Breast epithelium (tissue), 4 donors: ENCODE data around the gene NINJ2. TPM values are rescaled to one million over a fixed set of nuclear protein-coding genes. Genes with fewer than 3 reads are reported as not detected.

Source experiments
- DNase-seq, 2 donors: peaks; one replicate each; pipeline ENCODE4 v3.0.0-alpha.2; 2019; ENCODE audit warnings: low spot score in 2 of 2
- H3K27ac ChIP-seq, 2 donors: fragments of 200-600 bp; sonication (generic) in 1 of 2; one replicate each; pipeline ENCODE4 v1.5.1; 2016 to 2019; ENCODE audit warnings: mild to moderate bottlenecking in 1 of 2
- H3K27me3 ChIP-seq, 2 donors: fragments of 200-600 bp; sonication (generic) in 1 of 2; one replicate each; pipeline versions ENCODE4 v1.5.1 to v1.6.0; 2017 to 2019; ENCODE audit warnings: control low read depth in 1 of 2, mild to moderate bottlenecking in 1 of 2
- H3K36me3 ChIP-seq: fragments of 200-600 bp; one replicate; pipeline ENCODE4 v1.5.1; 2019
- H3K4me1 ChIP-seq, 2 donors: fragments of 200-600 bp; sonication (generic); one replicate each; pipeline ENCODE4 v1.5.1; 2016 to 2019; ENCODE audit warnings: control low read depth in 1 of 2
- H3K4me3 ChIP-seq, 3 donors: fragments of 200-600 bp; sonication (generic); 1 replicate in 2 of 3; 2 replicates in 1 of 3; pipeline ENCODE4 v1.5.1; 2016 to 2019; ENCODE audit warnings: mild to moderate bottlenecking in 3 of 3, moderate library complexity in 2 of 3
- H3K9me3 ChIP-seq, 2 donors: fragments of 200-600 bp; sonication (generic) in 1 of 2; one replicate each; pipeline ENCODE4 v1.5.1; 2016 to 2019; ENCODE audit warnings: control low read depth in 1 of 2
- CTCF ChIP-seq, 3 donors: fragments of 450-650 bp; IDR thresholded peaks; one replicate each; pipeline ENCODE4 v1.5.1; 2016 to 2017; ENCODE audit warnings: antibody characterized with exemption in 3 of 3, mild to moderate bottlenecking in 3 of 3, moderate library complexity in 3 of 3
- POLR2A ChIP-seq: fragments of 450-650 bp; IDR thresholded peaks from one replicate; pipeline ENCODE4 v1.6.1; 2016; ENCODE audit warnings: antibody characterized with exemption, mild to moderate bottlenecking, moderate library complexity
- POLR2AphosphoS5 ChIP-seq, 3 donors: sonication (generic); formaldehyde crosslinking; IDR thresholded peaks; one replicate each; pipeline ENCODE4 v1.6.1; 2017; ENCODE audit warnings: antibody characterized with exemption in 3 of 3
- intact Hi-C: fragments of 100-400 bp; cut with DNase I; formaldehyde crosslinking; loops from one replicate; pipeline ENCODE4 v1.15.1; 2023; ENCODE audit warnings: low total_unique reads
- total RNA-seq, 3 donors: library from RNA; depleted of rRNA; stranded (reverse); fragments of >200 nt; gene quantifications; one replicate each; pipeline ENCODE4 v1.1.0, GENCODE V29; 2016

Gene NINJ2
- total RNA-seq, 3 donors from 2014 or later, result 6.3 to 17.0 (median 6.9) TPM

- intact Hi-C loops, result no loop called here
- Histone ChIP-seq H3K27me3 (no peaks in the 10 kb centered on the region), H3K9me3 (no peaks in the 10 kb centered on the region), H3K4me3 (no peak overlapping the region), H3K36me3 (no peaks in the 10 kb centered on the region), H3K4me1 (no peaks in the 10 kb centered on the region), H3K27ac (no peak overlapping the region)
- TF ChIP-seq CTCF (IDR thresholded peaks at IDR 0.05) (no peak), POLR2AphosphoS5 (IDR thresholded peaks at IDR 0.05) (no peak), POLR2A (no peak)
- no peak for DNase-seq
These were observed 37.2 kb downstream of the NINJ2 start for GRCh38 chr12:625998-626397.

- DNase-seq, result no peak
- Histone ChIP-seq H3K9me3 (no peaks in the 10 kb centered on the region), H3K4me3 (no peak overlapping the region), H3K27ac (no peak overlapping the region), H3K4me1 (no peaks in the 10 kb centered on the region), H3K36me3 (no peaks in the 10 kb centered on the region), H3K27me3 (no peaks in the 10 kb centered on the region)
- TF ChIP-seq CTCF (IDR thresholded peaks at IDR 0.05) (no peak), POLR2AphosphoS5 (IDR thresholded peaks at IDR 0.05) (no peak), POLR2A (no peak)
- intact Hi-C loops, result no loop called here
These were observed 39.3 kb downstream of the NINJ2 start for GRCh38 chr12:623865-624372.

- DNase-seq, result no peak
- H3K27me3 ChIP-seq, result no peaks in the 10 kb centered on the region
- no peak overlapping the region for H3K4me3 ChIP-seq
- TF ChIP-seq POLR2AphosphoS5 (IDR thresholded peaks at IDR 0.05) (no peak), CTCF (IDR thresholded peaks at IDR 0.05) (no peak), POLR2A (no peak)
- intact Hi-C loops, result no loop called here
- H3K36me3 ChIP-seq, result no peaks in the 10 kb centered on the region
- H3K4me1 ChIP-seq, result no peaks in the 10 kb centered on the region
- H3K27ac ChIP-seq, result peak overlapping the region in 1 of 2 donors; percentile 43
- H3K9me3 ChIP-seq, result no peaks in the 10 kb centered on the region
These were observed 39.9 kb downstream of the NINJ2 start for GRCh38 chr12:623172-623864.

GRCh38 chr12:622416-622815, 40.8 kb downstream of the NINJ2 start:
- no peak overlapping the region for H3K27ac ChIP-seq

More at GRCh38 chr12:622416-622815, 40.8 kb downstream of the NINJ2 start:
- Histone ChIP-seq H3K27me3 (no peaks in the 10 kb centered on the region), H3K36me3 (no peaks in the 10 kb centered on the region), H3K4me1 (no peaks in the 10 kb centered on the region), H3K9me3 (no peaks in the 10 kb centered on the region), H3K4me3 (no peak overlapping the region)
- no peak for DNase-seq
- intact Hi-C loops, result no loop called here
- TF ChIP-seq POLR2AphosphoS5 (IDR thresholded peaks at IDR 0.05) (no peak), CTCF (IDR thresholded peaks at IDR 0.05) (no peak), POLR2A (no peak)
